AG04450 (cell line): ENCODE results near the gene QRICH2. TPM values are rescaled to one million over a fixed set of nuclear protein-coding genes. Genes with fewer than 3 reads are reported as not detected.
"Not testable (repeated sequence)": the region's sequence is repeated elsewhere in the genome, so short reads cannot be mapped to it uniquely, and the experiment has no call there.

ENCODE experiments used
- CTCF ChIA-PET: fragments of 300-600, 350-600 bp; formaldehyde crosslinking; extraction: SDS; loops from one replicate; lab custom pipeline; 2022; ENCODE audit warnings: antibody characterized with exemption, inconsistent platforms; lab: Charles Lee
- POLR2A ChIA-PET: fragments of 350-600 bp; formaldehyde crosslinking; extraction: SDS; loops from one replicate; lab custom pipeline; 2021; ENCODE audit warnings: antibody characterized with exemption, inconsistent platforms; lab: Yijun Ruan, JAX
- DNase-seq: peaks from one replicate; pipeline ENCODE4 v3.0.0-alpha.2; 2011; ENCODE audit warnings: low read depth, low spot score
- H3K27ac ChIP-seq: one replicate; pipeline ENCODE4 v1.5.1; 2012; ENCODE audit warnings: low read depth, low read length, control low read depth
- H3K27me3 ChIP-seq: one replicate; pipeline ENCODE4 v1.6.0; 2012; ENCODE audit warnings: low read length; ENCODE audit not compliant: control insufficient read depth, insufficient read depth
- H3K4me3 ChIP-seq: 2 replicates; pipeline ENCODE4 v1.5.1; 2011; ENCODE audit warnings: mild to moderate bottlenecking, low read depth, low read length, control low read depth
- H3K9me3 ChIP-seq: 2 replicates; pipeline ENCODE4 v1.5.1; 2012; ENCODE audit warnings: low read length; ENCODE audit not compliant: control insufficient read depth, insufficient read depth
- CTCF ChIP-seq: IDR thresholded peaks from 2 replicates; pipeline ENCODE4 v1.5.1; 2011; ENCODE audit warnings: low read depth, low read length, control low read depth, inconsistent platforms
- polyA plus RNA-seq: library from polyadenylated mRNA; depleted of rRNA; stranded (reverse); fragments of >200 nt; gene quantifications from 2 replicates; pipeline ENCODE4 v1.2.3, GENCODE V29; 2011

The QRICH2 gene
- polyA plus RNA-seq, 1 experiment: 1.2 TPM

DNA sequence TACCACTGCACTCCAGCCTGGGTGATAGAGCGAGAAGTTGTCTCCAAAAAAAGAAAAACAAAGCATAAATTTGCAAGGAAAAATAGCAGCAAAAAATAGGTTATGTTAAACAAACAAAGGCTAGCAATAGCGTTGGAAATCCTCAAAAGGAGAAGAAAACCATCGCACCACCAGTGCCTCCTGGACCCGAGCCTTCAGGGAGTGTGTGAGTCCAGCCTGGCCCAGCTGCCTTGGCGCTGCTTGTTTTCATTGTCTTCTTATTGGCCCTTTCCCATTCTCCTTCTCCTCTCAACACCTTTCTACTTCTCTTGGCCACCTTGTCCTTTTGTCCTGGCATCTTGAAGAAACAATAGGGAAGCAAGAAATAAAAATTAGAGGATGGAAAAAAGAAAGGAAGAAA lies 47.4 kb downstream of the QRICH2 start:
- no peaks in the 10 kb centered on the region for H3K27me3 ChIP-seq
- H3K9me3 ChIP-seq: no peaks in the 10 kb centered on the region
- no peak overlapping the region for H3K27ac ChIP-seq
- no peak for DNase-seq
- TF ChIP-seq CTCF: no peak
- no peak overlapping the region for H3K4me3 ChIP-seq
- POLR2A ChIA-PET: no interaction called here
- CTCF ChIA-PET: interaction anchor here (0.7 kb wide), 1 partner anchor 79 kb away, joined by 3 read pairs; no protein-coding TSS in a partner anchor

DNA sequence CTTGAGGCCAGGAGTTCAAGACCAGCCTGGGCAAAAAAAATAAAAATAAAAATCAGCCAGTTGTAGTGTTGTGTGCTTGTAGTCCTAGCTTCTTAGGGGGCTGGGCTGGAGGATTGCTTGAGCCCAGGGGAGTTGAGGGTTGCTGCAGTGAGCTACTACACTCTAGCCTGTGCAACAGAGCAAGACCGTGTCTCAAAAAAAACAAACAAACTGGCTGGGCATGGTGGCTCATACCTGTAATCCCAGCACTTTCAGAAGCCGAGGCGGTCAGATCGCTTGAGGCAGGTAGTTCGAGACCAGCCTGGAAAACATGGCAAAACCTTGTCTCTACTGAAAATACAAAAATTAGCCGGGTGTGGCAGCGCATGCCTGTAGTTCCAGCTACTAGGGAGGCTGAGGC lies 47.9 kb downstream of the QRICH2 start:
- no peaks in the 10 kb centered on the region for H3K27me3 ChIP-seq
- H3K27ac ChIP-seq: no peak overlapping the region
- POLR2A ChIA-PET: no interaction called here
- no peak for TF ChIP-seq CTCF
- no peak overlapping the region for H3K4me3 ChIP-seq
- CTCF ChIA-PET: no interaction called here
- DNase-seq: no peak
- H3K9me3 ChIP-seq: no peaks in the 10 kb centered on the region

GRCh38 chr17:76256430-76257050 lies 51.5 kb downstream of the QRICH2 start:
- H3K27me3 ChIP-seq, H3K9me3 ChIP-seq, DNase-seq, H3K27ac ChIP-seq, H3K4me3 ChIP-seq, POLR2A ChIA-PET: not testable (repeated sequence)
- CTCF ChIA-PET: interaction anchor here (0.7 to 0.9 kb wide), 2 partner anchors 75 to 135 kb away, joined by 3 to 5 read pairs; no protein-coding TSS in a partner anchor

DNA sequence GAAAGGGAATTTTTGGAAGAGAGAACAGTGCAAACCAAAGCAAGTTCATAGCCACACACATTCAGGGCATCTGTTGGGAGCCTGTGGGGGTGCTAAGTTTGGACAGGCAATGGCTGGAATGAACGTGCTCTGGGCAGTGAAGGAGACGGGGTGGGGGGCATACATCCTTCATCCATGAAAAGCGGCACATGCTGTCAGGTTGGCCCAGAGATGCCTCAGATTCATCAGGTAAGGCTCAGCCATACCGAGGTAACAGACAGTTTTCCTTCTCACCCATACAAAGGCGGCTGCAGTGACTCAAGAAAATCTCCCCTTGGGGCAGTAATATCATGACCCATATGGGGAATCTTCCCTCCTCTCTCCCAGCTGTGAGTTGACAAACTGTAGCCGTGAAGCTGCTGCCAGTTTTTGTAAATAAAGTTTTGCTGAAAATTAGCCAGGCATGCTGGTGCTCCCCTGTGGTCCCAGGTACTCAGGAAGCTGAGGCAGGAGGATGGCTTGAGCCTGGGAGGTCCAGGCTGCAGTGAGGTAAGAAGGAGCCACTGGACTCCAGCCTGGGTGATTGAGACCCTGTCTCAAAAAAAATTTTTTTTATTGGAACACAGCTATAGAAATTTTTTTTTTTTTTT lies 52.2 kb downstream of the QRICH2 start:
- POLR2A ChIA-PET: no interaction called here
- Histone ChIP-seq H3K4me3 (no peak overlapping the region), H3K27me3 (no peaks in the 10 kb centered on the region), H3K9me3 (no peaks in the 10 kb centered on the region), H3K27ac (peak overlapping the region; percentile 11)
- CTCF ChIA-PET: no interaction called here
- no peak for TF ChIP-seq CTCF
- no peak for DNase-seq

- ChIA-PET POLR2A (no interaction called here), CTCF (interaction anchor here (0.6 to 1.3 kb wide), 2 partner anchors 25 to 108 kb away, joined by 3 to 4 read pairs; no protein-coding TSS in a partner anchor)
- no peak overlapping the region for H3K27ac ChIP-seq
- TF ChIP-seq CTCF: no peak
- no peak overlapping the region for H3K4me3 ChIP-seq
- H3K27me3 ChIP-seq: no peaks in the 10 kb centered on the region
- DNase-seq: no peak
- H3K9me3 ChIP-seq: no peaks in the 10 kb centered on the region
Observed at GRCh38 chr17:76254275-76254674, 53.8 kb downstream of the QRICH2 start.
